DMS114 treated with DMSO at 0.1 percent for 48 hours (cell line): ENCODE measurements around the gene SMIM41.

Experiments used
- DNase-seq: peaks from one replicate; lab custom pipeline; 2025; ENCODE audit not compliant: unreplicated experiment; lab: John Stamatoyannopoulos, UW

Gene SMIM41

DNA sequence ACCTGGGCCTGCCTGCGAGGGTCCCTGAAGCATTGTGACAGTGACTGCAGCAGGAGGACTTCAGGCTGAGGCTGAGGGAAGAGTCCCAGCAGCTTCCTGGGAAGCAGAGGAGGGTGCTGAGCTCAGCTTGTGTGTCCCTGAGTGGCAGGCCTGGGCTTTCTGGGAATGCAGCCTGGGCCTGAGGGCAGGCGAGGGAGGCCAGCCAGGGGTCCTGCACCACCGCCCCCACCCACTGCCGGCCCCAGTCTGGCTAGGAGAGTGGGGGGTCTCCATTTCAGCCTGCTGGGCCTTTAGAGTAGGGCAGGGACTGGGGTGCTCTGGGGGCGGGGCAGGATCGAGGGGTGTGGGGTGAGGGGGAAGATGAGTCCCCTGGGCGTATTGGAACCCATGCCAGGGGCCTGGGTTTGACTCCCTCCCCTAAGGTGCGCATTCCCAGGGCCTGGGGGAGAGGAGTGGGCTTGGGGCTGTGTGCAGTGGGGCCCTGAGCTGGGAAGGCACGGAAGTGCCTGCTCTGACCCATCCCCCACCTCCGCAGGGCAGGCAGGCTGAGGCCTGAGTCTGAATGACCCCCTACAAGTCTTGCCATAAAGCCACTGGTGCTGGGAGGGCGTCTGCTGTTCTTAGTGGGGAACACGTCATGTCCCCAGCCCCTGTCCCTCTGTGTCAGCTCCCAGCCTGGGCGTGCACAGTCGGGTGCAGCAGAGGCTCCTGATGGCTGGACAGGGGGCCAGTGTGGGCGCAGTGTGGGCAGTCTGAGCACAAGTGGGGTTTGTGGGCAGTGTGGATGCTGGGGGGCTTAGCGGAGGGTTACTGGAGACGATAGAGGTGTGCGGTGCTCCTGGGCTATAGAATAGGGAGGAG is 66.0 kb downstream of the SMIM41 start:
- DNase-seq: no peak

GRCh38 chr12:52146089-52146821 is 66.8 kb downstream of the SMIM41 start:
- no peak for DNase-seq

DNA sequence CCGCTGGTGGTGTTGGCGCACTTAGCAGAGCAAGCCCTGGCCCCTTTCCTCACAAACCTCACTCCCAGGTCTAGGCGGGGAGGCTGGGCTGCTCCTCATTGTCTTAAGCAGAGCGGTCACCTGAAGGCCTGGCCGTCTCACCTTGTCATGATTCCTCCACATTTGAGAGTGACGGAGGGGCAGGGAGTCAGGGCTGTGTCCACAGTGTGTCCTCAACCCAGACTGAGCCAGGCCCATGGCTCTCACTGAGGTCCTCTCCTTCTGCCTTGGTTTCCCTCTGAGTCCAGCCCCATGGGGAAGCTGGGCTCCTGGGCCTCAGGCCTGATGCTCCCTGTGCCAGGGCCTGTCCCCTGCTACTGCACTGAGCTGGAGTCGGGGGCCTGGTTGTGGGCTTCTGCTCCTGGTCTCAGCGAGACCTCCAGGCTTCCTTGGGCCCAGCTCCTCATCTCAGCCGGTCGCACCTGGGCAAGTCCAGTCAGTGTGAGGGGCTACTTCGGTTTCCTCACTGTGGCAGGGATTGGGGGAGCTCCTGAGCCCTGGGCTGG is 67.4 kb downstream of the SMIM41 start:
- DNase-seq: no peak

DNA sequence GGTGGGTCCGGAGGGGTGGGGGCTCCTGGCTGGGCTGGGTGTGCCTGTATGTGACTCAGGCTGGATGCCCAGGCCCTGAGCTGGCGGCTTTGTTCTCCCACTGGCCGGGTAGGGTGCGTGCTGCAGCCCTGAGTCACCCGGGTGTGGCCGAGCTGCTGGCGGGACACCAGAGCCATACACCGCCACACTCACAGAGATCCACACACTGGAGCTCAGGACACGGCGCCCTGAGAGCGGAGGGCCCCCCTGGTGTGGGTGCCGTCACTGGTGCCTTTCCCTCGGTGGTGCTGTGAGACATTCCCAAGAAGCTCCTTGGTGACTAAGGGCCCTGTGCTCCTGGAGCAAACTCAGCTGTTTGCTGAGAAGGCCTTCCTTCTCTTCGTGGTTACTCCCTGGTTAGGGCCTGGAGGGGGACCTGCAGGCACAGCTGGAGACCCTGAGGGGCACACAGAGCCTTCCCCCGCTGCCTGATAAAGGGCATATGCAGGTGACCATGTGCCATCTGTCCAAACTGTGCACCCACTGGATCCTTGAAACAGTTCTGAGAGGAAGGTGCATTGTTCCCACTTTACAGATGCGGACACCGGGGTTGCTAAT is 68.0 kb downstream of the SMIM41 start:
- DNase-seq: no peak

DNA sequence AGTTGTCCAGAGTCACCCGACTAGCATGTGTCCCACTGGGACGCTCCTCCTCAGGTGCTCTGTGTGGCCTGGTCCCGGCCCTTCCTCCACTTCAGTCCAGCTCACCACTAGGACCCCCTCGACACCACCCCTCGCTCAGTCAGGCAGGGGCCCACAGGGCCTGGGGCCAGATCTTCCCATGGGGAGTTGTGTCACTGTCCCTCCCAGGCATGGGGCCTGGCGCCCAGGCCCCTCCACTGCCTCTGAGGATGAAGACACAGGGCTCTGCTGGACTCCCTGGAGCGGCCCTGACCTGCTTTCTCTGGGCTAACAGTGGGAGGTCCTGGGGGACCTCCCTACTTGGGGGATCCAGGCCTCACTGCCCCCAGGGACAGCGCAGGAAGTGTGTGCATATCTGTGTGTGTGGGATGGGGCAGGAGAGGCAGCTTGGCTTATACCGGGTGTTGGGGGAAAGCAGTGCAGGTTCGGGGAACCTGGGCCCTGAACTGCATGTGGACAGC is 68.5 kb downstream of the SMIM41 start:
- DNase-seq: no peak

GRCh38 chr12:52148464-52149181 is 69.1 kb downstream of the SMIM41 start:
- no peak for DNase-seq

- no peak for DNase-seq
Observed at GRCh38 chr12:52149182-52149641, 69.7 kb downstream of the SMIM41 start.

DNA sequence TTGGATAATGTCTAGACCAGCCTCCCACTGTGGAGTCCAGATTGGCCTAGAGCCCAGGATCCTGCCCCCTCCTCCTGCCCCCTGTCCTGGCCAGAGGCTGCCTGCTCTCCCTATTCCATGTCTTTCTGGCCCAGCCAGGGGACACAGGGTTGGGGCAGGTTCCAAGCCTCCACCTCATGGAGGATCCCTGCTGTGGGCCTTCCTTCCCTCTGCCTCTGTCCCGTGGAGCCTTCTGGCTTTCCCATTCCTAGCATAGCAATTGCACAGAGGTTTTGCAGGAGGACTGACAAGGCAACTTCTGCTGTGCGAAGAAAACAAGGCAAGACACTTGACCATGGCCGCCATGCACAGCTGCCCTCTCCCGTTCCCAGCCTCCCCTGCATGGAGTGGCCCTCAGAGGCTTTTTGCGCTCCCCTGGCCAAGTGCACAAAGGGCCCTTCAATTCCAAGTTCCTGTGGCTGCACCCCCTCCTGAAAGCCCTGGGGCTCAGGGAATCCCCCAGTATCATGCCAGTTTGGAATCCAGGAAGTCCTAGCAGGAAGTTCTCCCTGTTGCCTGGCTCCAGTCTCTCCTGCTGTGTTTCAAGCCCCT is 70.2 kb downstream of the SMIM41 start:
- DNase-seq: no peak

GRCh38 chr12:52151153-52151836 is 71.8 kb downstream of the SMIM41 start:
- no peak for DNase-seq

GRCh38 chr12:52151837-52152783 is 72.6 kb downstream of the SMIM41 start:
- DNase-seq: no peak

- no peak for DNase-seq
Observed at GRCh38 chr12:52152905-52153317, 73.4 kb downstream of the SMIM41 start.

- no peak for DNase-seq
Observed at GRCh38 chr12:52155048-52155868, 75.8 kb downstream of the SMIM41 start.

- DNase-seq: no peak
Observed at GRCh38 chr12:52156311-52156710, 76.8 kb downstream of the SMIM41 start.

DNA sequence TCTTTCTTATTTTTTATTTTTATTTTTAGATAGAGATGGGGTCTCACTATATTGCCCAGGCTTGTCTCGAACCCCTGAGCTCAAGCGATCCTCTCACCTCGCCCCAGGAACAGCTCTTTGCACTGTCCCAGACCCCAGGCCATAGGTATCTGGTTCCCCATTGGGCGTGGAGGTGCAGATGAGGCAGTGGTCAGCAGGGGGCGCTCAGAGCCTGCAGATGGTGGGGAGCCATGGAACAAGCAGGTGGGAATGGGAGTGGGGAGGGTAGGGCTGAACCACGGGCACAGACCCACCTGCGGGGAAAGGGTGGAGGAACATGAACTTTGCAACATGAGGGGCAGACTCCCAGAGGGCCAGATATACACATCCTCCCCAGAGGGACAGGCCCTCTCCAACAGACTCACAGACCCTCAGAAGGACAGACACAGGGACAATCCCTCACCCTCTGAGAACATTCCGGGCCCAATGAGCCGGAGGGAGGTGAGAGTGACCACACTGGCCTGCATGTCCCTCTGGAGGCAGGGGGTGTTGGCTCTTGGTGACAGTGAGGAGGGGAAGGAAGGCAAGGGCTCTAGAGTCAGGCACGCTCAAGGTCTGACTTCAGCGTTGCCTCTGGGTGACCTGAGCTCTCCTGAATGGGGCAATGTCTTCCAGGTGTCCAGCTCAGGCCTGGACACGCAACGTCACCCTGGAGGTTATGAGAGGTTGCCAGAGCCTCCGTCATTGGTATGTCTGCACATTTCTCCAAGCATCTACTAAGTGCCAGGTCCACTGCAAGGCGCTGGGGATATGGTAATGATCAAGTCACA is 77.5 kb downstream of the SMIM41 start:
- DNase-seq: peak; percentile 40

- DNase-seq: no peak
Observed at GRCh38 chr12:52157566-52158150, 78.2 kb downstream of the SMIM41 start.
